HG03378 (cell line): ENCODE results near the gene PLAAT2.
"Not testable (repeated sequence)": the region's sequence is repeated elsewhere in the genome, so short reads cannot be mapped to it uniquely, and the experiment has no call there.

Source experiments
- ATAC-seq: cut with Tn5 transposase; IDR thresholded peaks from one replicate; pipeline ENCODE4 v1.9.1; 2021; ENCODE audit warnings: mild to moderate bottlenecking, moderate library complexity; ENCODE audit not compliant: unreplicated experiment

Gene PLAAT2

GRCh38 chr11:63563201-63564055 is at the start of gene PLAAT2:
Gene PLAAT2, minus strand, starts transcription at chr11:63563379. Its CDS starts 55 bp downstream, at chr11:63563324.
- no peak for ATAC-seq

- no peak for ATAC-seq
Measured at GRCh38 chr11:63612181-63612580, 49.0 kb upstream of the PLAAT2 start.

- ATAC-seq = no peak
Measured at GRCh38 chr11:63611395-63611747, 48.2 kb upstream of the PLAAT2 start.

GRCh38 chr11:63610604-63611394 is 47.6 kb upstream of the PLAAT2 start:
- no peak for ATAC-seq

GRCh38 chr11:63609971-63610580 is 46.9 kb upstream of the PLAAT2 start:
- ATAC-seq = no peak

GRCh38 chr11:63609536-63609935 is 46.4 kb upstream of the PLAAT2 start:
- ATAC-seq = no peak

- ATAC-seq = no peak
Measured at GRCh38 chr11:63608353-63609345, 45.5 kb upstream of the PLAAT2 start.

GRCh38 chr11:63603180-63603518 is 40.0 kb upstream of the PLAAT2 start:
- ATAC-seq = no peak

GRCh38 chr11:63602290-63603179 is 39.4 kb upstream of the PLAAT2 start:
- not testable (repeated sequence) for ATAC-seq

- ATAC-seq = no peak
Measured at GRCh38 chr11:63599211-63600122, 36.3 kb upstream of the PLAAT2 start.

- ATAC-seq = no peak
Measured at GRCh38 chr11:63598556-63598955, 35.4 kb upstream of the PLAAT2 start.

- no peak for ATAC-seq
Measured at GRCh38 chr11:63595296-63595695, 32.1 kb upstream of the PLAAT2 start.

GRCh38 chr11:63592975-63593395 is 29.8 kb upstream of the PLAAT2 start:
- no peak for ATAC-seq

- no peak for ATAC-seq
Measured at GRCh38 chr11:63590024-63590788, 27.0 kb upstream of the PLAAT2 start.

GRCh38 chr11:63589000-63589399 is 25.8 kb upstream of the PLAAT2 start:
- no peak for ATAC-seq

GRCh38 chr11:63586451-63587166 is 23.4 kb upstream of the PLAAT2 start:
- no peak for ATAC-seq

- no peak for ATAC-seq
Measured at GRCh38 chr11:63583357-63583677, 20.1 kb upstream of the PLAAT2 start.
